ENCODE results near the gene C8G. TPM values are rescaled to one million over a fixed set of nuclear protein-coding genes. Genes with fewer than 3 reads are reported as not detected.

The C8G gene
- total RNA-seq, 6 donors from 2014 or later: 1.8 to 4.4 (median 2.1) TPM; not detected in 3

DNA sequence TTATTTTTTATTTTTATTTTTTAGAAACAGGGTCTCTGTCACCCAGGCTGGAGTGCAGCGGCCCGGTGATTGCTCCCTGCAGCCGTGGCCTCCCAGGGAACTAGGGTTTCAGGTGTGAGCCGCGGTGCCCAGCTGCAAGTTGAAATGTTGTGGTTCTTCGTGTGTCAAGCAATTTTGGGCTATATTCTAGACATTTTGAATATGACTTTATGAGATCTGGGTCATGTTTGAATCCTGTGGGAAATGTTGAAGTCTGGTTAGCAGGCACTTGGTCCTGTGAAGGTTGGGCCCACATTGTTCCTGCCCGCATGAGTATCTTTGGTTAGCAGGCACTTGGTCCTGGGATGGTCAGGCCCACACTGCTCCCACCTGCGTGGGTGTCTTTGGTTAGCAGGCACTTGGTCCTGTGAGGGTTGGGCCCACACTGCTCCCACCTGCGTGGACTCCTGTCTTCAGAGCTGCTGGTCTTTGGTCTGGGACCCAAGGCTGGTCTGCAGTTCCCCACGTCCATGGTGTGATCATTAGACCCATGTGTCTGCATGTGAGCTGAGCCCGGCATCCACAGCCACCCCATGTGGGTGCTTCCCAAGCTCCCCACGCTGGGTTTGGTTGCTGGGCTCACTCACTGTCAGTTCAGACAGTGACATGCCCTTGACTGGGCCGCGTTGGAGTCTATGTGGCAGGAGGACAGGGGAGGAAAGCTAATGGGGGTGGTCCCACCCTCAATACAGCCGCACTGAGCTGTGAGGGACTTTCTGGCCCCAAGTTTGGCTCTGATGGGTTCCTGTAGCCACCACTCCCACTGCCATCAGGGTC lies 7.6 kb upstream of the C8G start:
- TF ChIP-seq, protein P1, sequence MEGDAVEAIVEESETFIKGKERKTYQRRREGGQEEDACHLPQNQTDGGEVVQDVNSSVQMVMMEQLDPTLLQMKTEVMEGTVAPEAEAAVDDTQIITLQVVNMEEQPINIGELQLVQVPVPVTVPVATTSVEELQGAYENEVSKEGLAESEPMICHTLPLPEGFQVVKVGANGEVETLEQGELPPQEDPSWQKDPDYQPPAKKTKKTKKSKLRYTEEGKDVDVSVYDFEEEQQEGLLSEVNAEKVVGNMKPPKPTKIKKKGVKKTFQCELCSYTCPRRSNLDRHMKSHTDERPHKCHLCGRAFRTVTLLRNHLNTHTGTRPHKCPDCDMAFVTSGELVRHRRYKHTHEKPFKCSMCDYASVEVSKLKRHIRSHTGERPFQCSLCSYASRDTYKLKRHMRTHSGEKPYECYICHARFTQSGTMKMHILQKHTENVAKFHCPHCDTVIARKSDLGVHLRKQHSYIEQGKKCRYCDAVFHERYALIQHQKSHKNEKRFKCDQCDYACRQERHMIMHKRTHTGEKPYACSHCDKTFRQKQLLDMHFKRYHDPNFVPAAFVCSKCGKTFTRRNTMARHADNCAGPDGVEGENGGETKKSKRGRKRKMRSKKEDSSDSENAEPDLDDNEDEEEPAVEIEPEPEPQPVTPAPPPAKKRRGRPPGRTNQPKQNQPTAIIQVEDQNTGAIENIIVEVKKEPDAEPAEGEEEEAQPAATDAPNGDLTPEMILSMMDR (IDR thresholded peaks at IDR 0.05): no peak
- TF ChIP-seq POLR2AphosphoS5 (IDR thresholded peaks at IDR 0.05) (no peak), EP300 (IDR thresholded peaks at IDR 0.05) (no peak), POLR2A (IDR thresholded peaks at IDR 0.05) (no peak)
- H3K27ac ChIP-seq: no peak overlapping the region
- DNase-seq: peak in 1 of 2 donors; percentile 12
- 90 to 92% methylated on average over 8 to 15 of the region's 15 CpGs for WGBS, 2 donors
- no peaks in the 10 kb centered on the region for H3K27me3 ChIP-seq
- no peaks in the 10 kb centered on the region for H3K9me3 ChIP-seq
- H3K4me1 ChIP-seq: peaks cover 0 to 6% (median 0%) of the 10 kb centered on the region in 4 donors
- no peak for ATAC-seq (ENCODE audit: low FRiP score in 2 of 2)
- H3K36me3 ChIP-seq: peaks cover 18 to 38% (median 33%) of the 10 kb centered on the region in 4 donors
- no peak overlapping the region for H3K4me3 ChIP-seq

- WGBS, 2 donors: 91 to 92% methylated on average over 16 to 20 of the region's 28 CpGs
- Histone ChIP-seq H3K4me3 (no peak overlapping the region), H3K27me3 (no peaks in the 10 kb centered on the region), H3K27ac (no peak overlapping the region), H3K36me3 (peaks cover 18 to 45% (median 40%) of the 10 kb centered on the region in 4 donors), H3K9me3 (no peaks in the 10 kb centered on the region), H3K4me1 (peaks cover 9 to 20% (median 11%) of the 10 kb centered on the region in 4 donors)
- ATAC-seq (ENCODE audit: low FRiP score in 2 of 2): no peak
- DNase-seq: peak; percentile 19 to 66
- TF ChIP-seq POLR2A (IDR thresholded peaks at IDR 0.05): no peak
- TF ChIP-seq POLR2AphosphoS5 (IDR thresholded peaks at IDR 0.05): no peak
- TF ChIP-seq, protein P1 (IDR thresholded peaks at IDR 0.05): no peak
- no peak for TF ChIP-seq EP300 (IDR thresholded peaks at IDR 0.05)
These were observed 5.5 kb upstream of the C8G start for GRCh38 chr9:136939431-136939995.

DNA sequence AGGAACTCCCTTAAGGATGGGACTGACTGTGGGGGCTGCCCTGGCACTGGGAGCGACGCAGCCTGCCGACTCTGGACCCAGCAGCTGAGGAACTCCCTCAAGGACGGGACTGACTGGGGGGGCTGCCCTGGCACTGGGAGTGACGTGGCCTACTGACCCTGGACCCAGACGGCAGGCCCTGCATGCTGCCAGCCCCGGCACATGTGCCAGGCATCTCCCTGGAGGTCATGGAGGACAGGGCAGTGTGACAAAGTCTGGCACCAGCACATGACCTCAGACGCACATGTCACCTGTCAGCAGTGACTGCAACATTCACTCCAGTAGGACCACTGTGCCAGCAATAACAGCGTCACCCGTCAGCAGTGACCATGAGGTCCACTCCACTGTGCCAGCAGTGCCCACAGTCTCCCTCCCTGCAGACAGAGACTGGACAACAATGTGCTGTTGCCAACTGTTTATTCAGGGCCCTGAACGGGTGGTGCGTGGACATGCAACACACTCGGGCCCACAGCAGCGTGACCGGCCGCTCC lies 5.0 kb upstream of the C8G start:
- Histone ChIP-seq H3K27ac (no peak overlapping the region), H3K36me3 (peaks cover 18 to 45% (median 40%) of the 10 kb centered on the region in 4 donors), H3K4me1 (peaks cover 14 to 25% (median 15%) of the 10 kb centered on the region in 4 donors), H3K27me3 (no peaks in the 10 kb centered on the region), H3K9me3 (no peaks in the 10 kb centered on the region), H3K4me3 (no peak overlapping the region)
- TF ChIP-seq EP300 (IDR thresholded peaks at IDR 0.05): no peak
- TF ChIP-seq POLR2A (IDR thresholded peaks at IDR 0.05): no peak
- TF ChIP-seq POLR2AphosphoS5 (IDR thresholded peaks at IDR 0.05): no peak
- TF ChIP-seq, protein P1 (IDR thresholded peaks at IDR 0.05): no peak
- 73 to 94% methylated on average over 3 to 8 of the region's 16 CpGs for WGBS, 2 donors
- DNase-seq: peak; percentile 15 to 67
- no peak for ATAC-seq (ENCODE audit: low FRiP score in 2 of 2)

GRCh38 chr9:136940526-136941230 lies 4.4 kb upstream of the C8G start:
- peaks cover 18 to 45% (median 40%) of the 10 kb centered on the region in 4 donors for H3K36me3 ChIP-seq
- H3K27ac ChIP-seq: no peak overlapping the region
- no peaks in the 10 kb centered on the region for H3K9me3 ChIP-seq
- no peaks in the 10 kb centered on the region for H3K27me3 ChIP-seq
- DNase-seq (peak; percentile 16 to 80), ATAC-seq (ENCODE audit: low FRiP score in 2 of 2) (no peak)
- no peak overlapping the region for H3K4me3 ChIP-seq
- peaks cover 15 to 31% (median 17%) of the 10 kb centered on the region in 4 donors for H3K4me1 ChIP-seq
- TF ChIP-seq EP300 (IDR thresholded peaks at IDR 0.05) (no peak), POLR2AphosphoS5 (IDR thresholded peaks at IDR 0.05) (no peak)
- TF ChIP-seq, protein P1 (IDR thresholded peaks at IDR 0.05): no peak
- 94 to 99% methylated on average over 19 to 38 of the region's 42 CpGs for WGBS, 2 donors

Measured in upper lobe of left lung (tissue), 6 donors.